T-cell (primary cell): ENCODE results near the gene CYTH2. TPM values are rescaled to one million over a fixed set of nuclear protein-coding genes. Genes with fewer than 3 reads are reported as not detected.

Source experiments
- ATAC-seq, 4 experiments: fragments of 200-7000 bp in 3 of 4; fragments of 150-1000 bp in 1 of 4; cut with Tn5 transposase; replicated peaks in 1 of 4; 1 replicate in 3 of 4; 2 replicates in 1 of 4; pipeline ENCODE4 v1.10.0; 2021; ENCODE audit warnings: moderate library complexity in 3 of 4, mild to moderate bottlenecking in 2 of 4, moderate number of reproducible peaks in 1 of 4
- CTCF ChIA-PET, 2 donors: fragments of 300-600 bp; sonication (Branson Sonifier 250); formaldehyde crosslinking; loops; one replicate each; lab custom pipeline; 2022; ENCODE audit warnings: antibody characterized with exemption in 2 of 2; lab: Charles Lee
- POLR2A ChIA-PET, 2 donors: fragments of 300-600 bp; sonication (Branson Sonifier 250); formaldehyde crosslinking; loops; one replicate each; lab custom pipeline; 2022; ENCODE audit warnings: antibody characterized with exemption in 2 of 2; lab: Charles Lee
- DNase-seq, 35 experiments: peaks; one replicate each; pipeline versions ENCODE4 v3.0.0 to v3.0.0-alpha.2; 2013 to 2023
- H3K27ac ChIP-seq: one replicate; pipeline ENCODE4 v1.5.1; 2013; ENCODE audit warnings: low read length
- H3K27me3 ChIP-seq, 2 experiments: replicated peaks in 1 of 2; 1 replicate in 1 of 2; 2 replicates in 1 of 2; pipeline versions ENCODE4 v1.6.1 to v1.7.0; 2013; ENCODE audit warnings: low read length in 1 of 2, mixed read lengths in 1 of 2; ENCODE audit not compliant: control insufficient read depth in 2 of 2, insufficient read depth in 2 of 2; ENCODE audit errors: extremely low read depth in 1 of 2
- H3K36me3 ChIP-seq, 2 donors: 1 replicate in 1 of 2; 2 replicates in 1 of 2; pipeline versions ENCODE4 v1.6.1 to v1.7.0; 2013; ENCODE audit warnings: low read length in 1 of 2; ENCODE audit not compliant: control insufficient read depth in 2 of 2, insufficient read depth in 1 of 2; ENCODE audit errors: extremely low read depth in 1 of 2
- H3K4me1 ChIP-seq, 2 experiments: 1 replicate in 1 of 2; 2 replicates in 1 of 2; pipeline versions ENCODE4 v1.6.1 to v1.7.0; 2013; ENCODE audit warnings: low read length in 2 of 2, mixed read lengths in 1 of 2; ENCODE audit not compliant: insufficient read depth in 2 of 2, control insufficient read depth in 1 of 2; ENCODE audit errors: extremely low read depth in 1 of 2
- H3K4me3 ChIP-seq, 2 donors: 1 replicate in 1 of 2; 2 replicates in 1 of 2; pipeline versions ENCODE4 v1.5.1 to v1.7.0; 2013; ENCODE audit warnings: mild to moderate bottlenecking in 2 of 2, low read length in 1 of 2, moderate library complexity in 1 of 2; ENCODE audit not compliant: control insufficient read depth in 1 of 2; ENCODE audit errors: extremely low read depth in 1 of 2
- H3K9me3 ChIP-seq: 2 replicates; pipeline ENCODE4 v1.7.0; 2013
- H3K27ac Mint-ChIP-seq, 2 donors: one replicate each; pipeline ENCODE4 v1.8.0; 2020 to 2021; ENCODE audit warnings: mild to moderate bottlenecking in 2 of 2, mixed read lengths in 2 of 2
- H3K27me3 Mint-ChIP-seq, 2 donors: one replicate each; pipeline ENCODE4 v1.8.0; 2021 to 2022; ENCODE audit warnings: mixed read lengths in 2 of 2
- H3K36me3 Mint-ChIP-seq: one replicate; pipeline ENCODE4 v1.8.0; 2021; ENCODE audit warnings: mixed read lengths
- H3K4me1 Mint-ChIP-seq, 3 donors: one replicate each; pipeline ENCODE4 v1.8.0; 2020 to 2022; ENCODE audit warnings: mixed read lengths in 3 of 3, mild to moderate bottlenecking in 1 of 3
- H3K4me3 Mint-ChIP-seq, 3 donors: one replicate each; pipeline ENCODE4 v1.8.0; 2020 to 2022; ENCODE audit warnings: mild to moderate bottlenecking in 3 of 3, mixed read lengths in 3 of 3, moderate library complexity in 3 of 3
- H3K9me3 Mint-ChIP-seq, 3 donors: one replicate each; pipeline ENCODE4 v1.8.0; 2020 to 2022; ENCODE audit warnings: mixed read lengths in 3 of 3
- WGBS: methylation state at CpG from one replicate; pipeline ENCODE4 v1.1.5; 2013; ENCODE audit warnings: missing lambda C conversion rate; ENCODE audit not compliant: insufficient coverage; 5-methylcytosine and 5-hydroxymethylcytosine counted together
- total RNA-seq, 35 experiments: library from RNA in 6 of 35; stranded (reverse) in 6 of 35; fragments of 120-200 nt in 1 of 35; gene quantifications; one replicate each; pipeline versions ENCODE4 v1.2.1 to v1.2.4 and lab custom pipeline; 2013 to 2026

Gene CYTH2
- total RNA-seq, 5 donors from 2014 or later (not counting 1 experiment from before 2014, with no cell fraction given), result 37.8 to 81.5 (median 70.6) TPM

DNA sequence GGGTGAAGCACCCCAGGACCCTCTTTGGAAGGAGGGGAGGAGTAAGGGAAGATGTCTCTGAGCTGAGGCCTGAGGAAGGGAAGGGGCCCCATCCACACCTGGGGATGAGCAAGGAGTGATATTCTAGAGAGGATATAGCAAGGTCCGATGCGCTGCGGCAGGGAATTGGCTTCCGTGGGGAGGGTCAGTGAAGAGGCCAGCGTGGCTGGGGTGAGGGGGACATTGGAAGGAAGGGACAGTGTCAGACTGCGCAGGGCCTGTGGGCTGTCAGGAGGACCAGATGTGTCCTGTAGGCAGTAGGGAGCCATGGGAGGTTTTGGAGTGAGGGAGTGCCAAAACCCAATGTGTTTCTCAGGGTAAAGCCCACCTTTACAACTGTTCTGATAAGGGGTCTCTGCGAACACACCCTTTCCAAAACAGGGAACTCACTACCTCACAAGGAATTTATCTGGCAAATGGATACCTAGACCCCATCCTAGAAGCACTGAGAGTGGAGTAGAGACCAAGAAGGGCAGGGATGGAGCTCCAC, 38.8 kb downstream of the CYTH2 start:
- POLR2A ChIA-PET, result no interaction called here

DNA sequence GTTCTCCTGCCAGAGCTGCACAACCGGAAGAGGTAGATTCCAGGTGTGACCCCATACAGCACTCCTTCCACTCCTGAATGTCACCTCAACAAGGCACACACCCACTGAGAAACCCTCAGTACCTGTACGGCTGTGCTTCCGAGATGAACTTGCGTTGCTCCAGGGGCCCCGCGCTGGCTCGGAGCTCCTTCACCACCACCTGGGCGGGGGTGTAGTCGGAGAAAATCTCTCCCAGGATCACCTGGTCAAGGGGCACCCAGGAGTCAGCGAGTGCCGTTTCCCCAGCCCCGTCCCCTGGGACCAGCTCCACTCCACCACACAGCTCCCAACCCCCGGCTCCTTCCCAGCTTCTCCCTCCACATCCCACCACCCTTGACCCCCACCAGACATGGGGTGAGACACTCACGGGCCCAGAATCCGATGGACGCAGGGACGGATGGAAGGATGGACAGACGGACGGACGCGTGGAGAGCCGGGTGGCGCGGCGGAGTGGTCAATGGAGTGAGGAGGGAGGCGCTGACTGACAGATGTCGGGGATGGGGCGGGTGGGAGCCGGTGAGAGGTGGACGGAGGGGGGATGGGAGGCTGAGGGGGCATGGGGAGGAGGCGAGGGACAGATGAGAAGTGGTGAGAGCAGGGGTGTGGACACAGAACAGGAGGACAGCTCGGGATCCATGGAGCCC, 39.7 kb downstream of the CYTH2 start:
- Mint-ChIP-seq H3K4me1 (peaks cover 11 to 16% (median 12%) of the 10 kb centered on the region in 3 donors), H3K36me3 (peaks cover 9% of the 10 kb centered on the region), H3K9me3 (no peaks in the 10 kb centered on the region), H3K27me3 (no peaks in the 10 kb centered on the region), H3K4me3 (no peak overlapping the region), H3K27ac (no peak overlapping the region)
- WGBS, result 93% methylated on average over 25 of the region's 32 CpGs
- DNase-seq, result no peak
- ATAC-seq, result no peak
- ChIA-PET POLR2A (no interaction called here), CTCF (no interaction called here)
- no peak overlapping the region for H3K27ac ChIP-seq
- no peak overlapping the region for H3K4me3 ChIP-seq
- peaks cover 0 to 8% of the 10 kb centered on the region in 2 experiments for H3K27me3 ChIP-seq
- H3K9me3 ChIP-seq, result no peaks in the 10 kb centered on the region
- peaks cover 0 to 11% of the 10 kb centered on the region in 2 donors for H3K36me3 ChIP-seq
- peaks cover 12 to 38% of the 10 kb centered on the region in 2 experiments for H3K4me1 ChIP-seq

More for the DNA sequence above, 38.8 kb downstream of the CYTH2 start:
- no peaks in the 10 kb centered on the region for H3K9me3 ChIP-seq
- CTCF ChIA-PET, result interaction anchor here in 1 of 2 donors (3.5 kb wide), 1 partner anchor 76 kb away, joined by 35 read pairs; no protein-coding TSS in a partner anchor
- 81% methylated on average over 6 of the region's 7 CpGs for WGBS
- no peaks in the 10 kb centered on the region for H3K9me3 Mint-ChIP-seq
- H3K27me3 ChIP-seq, result peaks cover 0 to 8% of the 10 kb centered on the region in 2 experiments
- H3K36me3 ChIP-seq, result peaks cover 0 to 11% of the 10 kb centered on the region in 2 donors
- no peak overlapping the region for H3K27ac ChIP-seq
- no peak overlapping the region for H3K4me3 Mint-ChIP-seq
- DNase-seq (no peak), ATAC-seq (no peak)
- H3K36me3 Mint-ChIP-seq, result peaks cover 9% of the 10 kb centered on the region
- no peaks in the 10 kb centered on the region for H3K27me3 Mint-ChIP-seq
- peak overlapping the region in 1 of 2 donors; percentile 25 for H3K27ac Mint-ChIP-seq
- H3K4me3 ChIP-seq, result no peak overlapping the region
- H3K4me1 Mint-ChIP-seq, result peaks cover 10 to 14% (median 13%) of the 10 kb centered on the region in 3 donors
- H3K4me1 ChIP-seq, result peaks cover 12 to 31% of the 10 kb centered on the region in 2 experiments

DNA sequence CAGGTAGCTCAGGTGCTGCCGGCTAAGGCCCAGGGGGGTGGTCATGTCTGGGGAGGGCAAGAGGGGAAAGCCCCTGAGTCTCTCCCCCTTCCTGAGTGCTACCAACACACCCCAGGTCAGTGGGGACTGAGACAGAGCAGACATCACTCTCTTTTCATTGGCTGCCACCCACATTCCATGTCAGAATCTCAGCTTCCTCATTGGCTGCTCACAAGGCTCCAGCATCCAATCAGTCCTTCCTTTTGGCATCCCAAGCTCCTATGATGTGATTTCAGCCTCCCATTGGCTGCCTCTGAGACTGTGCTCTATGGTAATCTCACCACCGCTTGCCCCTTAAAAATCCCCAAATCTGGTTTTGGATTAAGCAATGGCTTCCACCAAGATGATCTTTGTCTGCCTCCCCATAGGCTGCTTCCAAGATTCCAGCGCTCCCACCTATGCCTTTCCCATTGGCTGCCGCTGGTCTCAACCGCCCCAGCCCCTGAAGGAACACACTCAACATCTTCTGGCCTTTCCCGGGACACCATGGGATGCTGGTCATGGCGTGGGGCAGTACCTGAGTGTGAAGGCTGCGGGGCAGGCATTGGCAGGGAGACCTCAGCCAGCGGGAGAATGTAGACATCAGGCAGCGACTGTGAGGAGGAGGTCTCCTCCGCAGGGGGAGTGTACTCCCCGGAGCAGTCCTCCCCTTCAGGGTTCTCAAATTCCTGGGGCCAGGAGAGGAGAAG, 40.5 kb downstream of the CYTH2 start:
- Mint-ChIP-seq H3K27me3 (no peaks in the 10 kb centered on the region), H3K27ac (no peak overlapping the region), H3K36me3 (peaks cover 9% of the 10 kb centered on the region), H3K4me3 (peak overlapping the region in 1 of 3 donors; percentile 21), H3K4me1 (peaks cover 13 to 20% (median 16%) of the 10 kb centered on the region in 3 donors), H3K9me3 (no peaks in the 10 kb centered on the region)
- peaks cover 0 to 11% of the 10 kb centered on the region in 2 donors for H3K36me3 ChIP-seq
- H3K27ac ChIP-seq, result no peak overlapping the region
- DNase-seq, result peak in 1 of 35 experiments; percentile 4
- H3K27me3 ChIP-seq, result peaks cover 0 to 8% of the 10 kb centered on the region in 2 experiments
- no peak for ATAC-seq
- 86% methylated on average over 4 of the region's 12 CpGs for WGBS
- H3K4me3 ChIP-seq, result no peak overlapping the region
- POLR2A ChIA-PET, result no interaction called here
- peaks cover 12 to 42% of the 10 kb centered on the region in 2 experiments for H3K4me1 ChIP-seq
- no peaks in the 10 kb centered on the region for H3K9me3 ChIP-seq
- CTCF ChIA-PET, result interaction anchor here in 1 of 2 donors (0.6 kb wide), 1 partner anchor 20 kb away, joined by 3 read pairs; no protein-coding TSS in a partner anchor

DNA sequence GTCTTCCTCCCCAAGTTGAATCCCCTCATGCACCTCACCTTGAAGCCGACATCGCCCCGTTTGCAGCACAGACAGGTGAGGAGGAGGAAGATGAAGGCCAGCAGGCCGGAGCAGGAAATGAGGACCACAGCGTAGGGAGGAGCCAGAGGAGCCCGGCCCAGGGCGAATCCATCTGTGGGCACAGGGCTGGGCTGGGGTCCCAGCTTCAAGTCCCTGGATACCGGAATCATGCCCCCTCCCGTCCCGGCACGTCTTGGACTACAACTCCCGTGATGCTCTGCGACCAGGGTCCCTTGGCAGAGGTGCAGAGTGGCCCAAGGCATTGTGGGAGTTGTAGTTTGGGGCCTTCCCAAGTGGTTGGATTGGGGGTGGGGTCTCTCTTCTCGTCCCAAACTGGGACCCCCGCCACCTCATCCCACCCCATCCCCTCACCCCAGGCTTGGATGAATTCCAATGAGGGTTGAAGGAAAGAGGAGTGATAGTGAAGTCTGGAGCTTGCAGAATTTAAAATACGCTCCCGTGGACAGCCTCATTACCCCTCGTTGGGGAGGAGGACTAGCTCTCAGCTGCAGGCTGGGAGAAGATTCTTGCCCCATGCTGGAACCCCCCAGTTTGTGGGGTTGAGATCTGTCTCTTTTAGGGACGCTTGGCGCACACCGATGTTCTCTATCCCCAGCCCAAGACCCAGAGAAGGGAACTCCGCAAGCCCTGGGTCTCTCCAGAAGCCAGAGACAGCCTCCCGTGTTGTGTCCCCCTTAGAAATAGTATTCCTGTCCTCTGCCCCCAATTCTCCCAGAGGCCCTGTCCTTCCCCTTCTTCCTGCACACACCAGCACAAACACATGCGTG, 41.5 kb downstream of the CYTH2 start:
- 17% methylated on average over 17 of the region's 24 CpGs for WGBS
- DNase-seq (peak; percentile 49 to 85 (median 73)), ATAC-seq (peak; percentile 40 to 58 (median 50))
- no peaks in the 10 kb centered on the region for H3K9me3 Mint-ChIP-seq
- Histone ChIP-seq H3K9me3 (no peaks in the 10 kb centered on the region), H3K4me3 (peak overlapping the region; percentile 53 to 65), H3K27me3 (peaks cover 0 to 8% of the 10 kb centered on the region in 2 experiments), H3K27ac (peak overlapping the region; percentile 34), H3K4me1 (peaks cover 12 to 42% of the 10 kb centered on the region in 2 experiments), H3K36me3 (peaks cover 0 to 11% of the 10 kb centered on the region in 2 donors)
- peak overlapping the region in 1 of 3 donors; percentile 87 for H3K4me3 Mint-ChIP-seq
- ChIA-PET CTCF (interaction anchor here in 1 of 2 donors (0.6 to 0.7 kb wide), 2 partner anchors 21 to 107 kb away, joined by 3 to 5 read pairs; no protein-coding TSS in a partner anchor), POLR2A (no interaction called here)
- H3K27ac Mint-ChIP-seq, result peak overlapping the region; percentile 86 to 87
- H3K36me3 Mint-ChIP-seq, result peaks cover 9% of the 10 kb centered on the region
- H3K4me1 Mint-ChIP-seq, result peaks cover 13 to 20% (median 16%) of the 10 kb centered on the region in 3 donors
- no peaks in the 10 kb centered on the region for H3K27me3 Mint-ChIP-seq

DNA sequence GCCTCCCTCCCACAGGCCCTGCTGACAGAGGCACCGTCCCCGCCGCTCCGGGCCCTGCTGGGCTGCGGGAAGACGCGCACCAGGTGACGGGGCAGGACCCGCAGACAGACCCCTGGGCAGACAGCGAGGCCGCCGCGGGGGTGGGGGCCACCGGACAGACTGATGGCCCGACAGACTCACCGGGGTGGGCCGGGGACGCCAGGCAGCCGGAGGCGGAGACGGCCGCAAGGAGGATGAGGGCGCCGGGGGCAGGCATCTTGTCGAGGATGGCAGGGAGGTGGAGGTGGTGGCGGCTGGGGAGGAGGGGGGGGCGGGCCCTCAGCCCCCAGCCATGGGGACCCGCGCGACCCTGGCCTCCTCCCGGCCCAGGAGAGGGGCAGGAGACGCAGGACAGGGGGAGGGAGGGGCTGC, 42.2 kb downstream of the CYTH2 start:
- H3K4me3 Mint-ChIP-seq, result no peak overlapping the region
- peaks cover 0 to 8% of the 10 kb centered on the region in 2 experiments for H3K27me3 ChIP-seq
- H3K4me3 ChIP-seq, result peak overlapping the region in 1 of 2 donors; percentile 53
- peaks cover 13 to 20% (median 16%) of the 10 kb centered on the region in 3 donors for H3K4me1 Mint-ChIP-seq
- no peaks in the 10 kb centered on the region for H3K9me3 Mint-ChIP-seq
- H3K36me3 ChIP-seq, result peaks cover 0 to 11% of the 10 kb centered on the region in 2 donors
- peaks cover 8% of the 10 kb centered on the region for H3K36me3 Mint-ChIP-seq
- WGBS, result 0% methylated on average over 13 of the region's 32 CpGs
- peak in 5 of 35 experiments; percentile 34 to 60 (median 42) for DNase-seq
- ChIA-PET POLR2A (no interaction called here), CTCF (interaction anchor here in 1 of 2 donors (0.7 kb wide), 1 partner anchor 108 kb away, joined by 5 read pairs; no protein-coding TSS in a partner anchor)
- no peaks in the 10 kb centered on the region for H3K27me3 Mint-ChIP-seq
- H3K4me1 ChIP-seq, result peaks cover 12 to 42% of the 10 kb centered on the region in 2 experiments
- no peak overlapping the region for H3K27ac ChIP-seq
- ATAC-seq, result peak in 3 of 4 experiments; percentile 7 to 11 (median 8)
- H3K27ac Mint-ChIP-seq, result no peak overlapping the region
- H3K9me3 ChIP-seq, result no peaks in the 10 kb centered on the region
